HG02938 (cell line): Measurements from ENCODE around the gene TMEM81.

ENCODE experiments used
- ATAC-seq: cut with Tn5 transposase; IDR thresholded peaks from one replicate; pipeline ENCODE4 v1.9.1; 2021; ENCODE audit warnings: mild to moderate bottlenecking, moderate library complexity; ENCODE audit not compliant: unreplicated experiment

Gene TMEM81

DNA sequence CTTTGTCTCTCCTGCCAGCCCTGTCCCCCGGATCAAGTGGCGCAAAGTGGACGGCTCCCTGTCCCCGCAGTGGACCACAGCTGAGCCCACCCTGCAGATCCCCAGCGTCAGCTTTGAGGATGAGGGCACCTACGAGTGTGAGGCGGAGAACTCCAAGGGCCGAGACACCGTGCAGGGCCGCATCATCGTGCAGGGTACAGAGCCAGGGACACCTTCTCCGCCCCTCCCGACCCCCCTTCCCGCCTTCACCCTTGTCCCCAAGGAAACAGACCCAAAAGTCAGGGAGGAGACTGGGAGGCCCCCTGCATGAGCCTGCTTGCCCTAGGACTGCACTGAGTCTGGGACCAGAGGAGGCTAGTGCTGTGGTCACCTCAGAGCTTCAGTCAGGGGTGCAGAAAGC lies 23.0 kb downstream of the TMEM81 start:
- no peak for ATAC-seq

- ATAC-seq, result no peak
Observed at GRCh38 chr1:205060746-205061145, 23.5 kb downstream of the TMEM81 start.

DNA sequence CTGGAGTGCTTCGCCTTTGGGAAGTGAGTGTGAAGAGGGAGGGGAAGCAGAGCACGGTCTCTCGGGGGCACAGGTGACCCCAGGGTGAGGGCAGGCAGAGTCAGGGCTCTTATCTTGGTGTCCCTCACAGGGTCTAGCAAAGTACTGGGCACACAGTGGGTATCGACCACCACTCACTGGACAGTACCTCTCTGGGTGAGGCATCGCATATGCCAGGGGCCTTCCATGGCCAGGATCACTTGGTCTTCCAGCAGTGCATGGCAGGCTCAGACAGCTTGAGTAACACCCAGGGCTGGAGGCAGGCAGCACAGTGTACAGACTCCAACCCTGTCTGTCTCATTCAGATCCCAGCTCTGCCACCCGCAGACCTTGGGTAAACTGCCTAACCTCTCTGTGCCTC lies 24.6 kb downstream of the TMEM81 start:
- no peak for ATAC-seq

DNA sequence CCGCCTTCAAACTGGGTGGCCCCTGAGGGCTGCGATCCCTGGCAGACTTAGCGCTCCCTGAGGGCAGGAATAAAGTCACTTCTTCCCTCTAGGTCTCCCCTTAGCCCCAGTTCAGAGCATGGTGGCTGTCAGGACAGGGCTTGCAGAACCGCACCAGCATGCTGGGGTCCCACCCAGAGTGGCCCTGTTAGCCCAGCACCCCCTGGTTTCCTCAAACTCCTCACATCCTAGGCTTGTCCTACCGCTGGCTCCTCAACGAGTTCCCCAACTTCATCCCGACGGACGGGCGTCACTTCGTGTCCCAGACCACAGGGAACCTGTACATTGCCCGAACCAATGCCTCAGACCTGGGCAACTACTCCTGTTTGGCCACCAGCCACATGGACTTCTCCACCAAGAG lies 25.4 kb downstream of the TMEM81 start:
- no peak for ATAC-seq

DNA sequence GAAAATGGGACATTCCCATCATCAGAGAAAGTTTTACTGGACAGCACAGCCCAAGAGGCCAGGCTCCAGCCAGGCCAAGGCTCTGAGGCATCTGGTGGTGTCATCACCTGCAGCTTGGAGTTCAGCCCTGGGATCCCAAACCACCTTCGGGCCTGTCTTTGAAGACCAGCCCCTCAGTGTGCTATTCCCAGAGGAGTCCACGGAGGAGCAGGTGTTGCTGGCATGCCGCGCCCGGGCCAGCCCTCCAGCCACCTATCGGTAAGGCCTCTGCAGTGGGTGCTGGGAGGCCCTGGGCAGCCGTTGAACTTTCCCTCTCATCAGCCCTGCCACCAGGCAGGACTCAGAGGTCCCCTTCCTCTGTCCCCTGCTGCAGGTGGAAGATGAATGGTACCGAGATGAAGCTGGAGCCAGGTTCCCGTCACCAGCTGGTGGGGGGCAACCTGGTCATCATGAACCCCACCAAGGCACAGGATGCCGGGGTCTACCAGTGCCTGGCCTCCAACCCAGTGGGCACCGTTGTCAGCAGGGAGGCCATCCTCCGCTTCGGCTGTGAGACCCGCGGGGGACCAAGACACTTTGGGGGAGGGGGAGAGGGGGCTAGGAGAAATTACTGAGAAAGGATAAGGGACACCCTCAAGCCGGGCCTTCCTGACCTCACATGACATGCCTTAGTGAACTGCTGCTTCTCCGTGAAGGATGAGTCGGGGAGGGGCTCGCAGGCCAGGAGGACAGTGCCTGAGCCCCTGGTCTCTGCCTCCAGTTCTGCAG lies 26.3 kb downstream of the TMEM81 start:
- no peak for ATAC-seq

- ATAC-seq, result no peak
Observed at GRCh38 chr1:205056956-205057568, 27.2 kb downstream of the TMEM81 start.

DNA sequence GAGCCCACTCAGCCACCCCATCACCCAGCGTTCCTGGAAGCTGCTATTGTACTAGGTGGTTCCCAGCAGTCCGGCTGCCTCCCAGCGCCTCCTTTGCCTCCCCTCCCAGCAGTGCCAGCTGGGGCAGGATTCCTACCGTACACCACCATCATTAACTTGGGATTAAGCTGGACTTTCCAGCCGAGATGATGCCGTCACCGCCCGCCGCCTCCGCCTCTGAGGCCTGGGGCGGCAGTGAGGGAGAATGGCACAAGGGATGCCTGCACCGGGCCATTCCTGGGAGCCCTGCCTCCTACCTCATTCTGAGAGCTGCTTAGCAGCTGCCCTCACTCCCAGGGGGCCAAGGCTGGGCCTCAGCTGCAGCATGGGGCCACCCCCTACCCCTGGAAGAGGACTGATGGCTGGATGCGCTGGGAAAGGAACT lies 28.1 kb downstream of the TMEM81 start:
- ATAC-seq, result no peak

- ATAC-seq, result no peak
Observed at GRCh38 chr1:205054013-205054412, 30.2 kb downstream of the TMEM81 start.

GRCh38 chr1:205053296-205053695 lies 31.0 kb downstream of the TMEM81 start:
- ATAC-seq, result no peak

DNA sequence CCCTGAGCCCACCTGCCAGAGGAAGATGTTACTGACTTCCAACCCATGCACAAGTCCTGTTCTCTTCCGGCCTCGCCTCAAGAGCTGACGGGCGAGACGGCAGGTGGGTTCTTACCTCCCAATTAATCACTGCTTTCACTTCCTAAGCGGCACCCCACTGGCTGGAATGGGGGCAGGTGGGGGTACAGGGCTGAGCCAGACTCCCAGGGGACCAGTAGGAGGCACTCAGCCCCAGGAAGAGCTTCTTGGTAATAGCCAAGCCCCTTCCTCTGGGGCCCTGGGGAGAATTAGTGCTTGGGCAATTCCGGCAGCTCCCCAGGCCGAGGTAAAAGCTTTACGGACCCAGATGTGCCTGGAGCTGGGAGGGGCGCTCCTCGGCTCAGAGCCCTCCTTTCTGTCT lies 31.6 kb downstream of the TMEM81 start:
- no peak for ATAC-seq

- no peak for ATAC-seq
Observed at GRCh38 chr1:205049479-205049878, 34.8 kb downstream of the TMEM81 start.

- no peak for ATAC-seq
Observed at GRCh38 chr1:205048382-205048781, 35.9 kb downstream of the TMEM81 start.

- ATAC-seq, result no peak
Observed at GRCh38 chr1:205047764-205048231, 36.5 kb downstream of the TMEM81 start.

DNA sequence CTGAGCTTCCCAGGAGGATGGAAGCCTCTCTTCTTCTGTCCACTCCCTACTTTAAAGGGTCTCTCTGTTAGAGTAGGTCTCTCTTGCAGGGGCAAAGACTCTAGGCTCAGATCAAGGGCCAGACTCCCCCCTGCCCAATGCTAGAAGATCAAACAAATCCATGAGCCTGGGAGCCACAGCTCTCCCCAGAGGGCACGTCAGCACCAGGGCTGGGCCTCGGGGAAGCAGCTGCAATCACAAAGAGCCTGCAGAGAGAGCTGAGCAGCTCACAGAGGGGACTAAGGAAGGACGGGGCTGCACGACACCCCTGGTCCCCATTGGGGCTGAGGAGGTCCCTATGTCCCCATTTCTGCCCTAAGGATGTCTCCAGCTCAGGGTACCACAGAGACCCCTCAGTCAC lies 37.4 kb downstream of the TMEM81 start:
- no peak for ATAC-seq

DNA sequence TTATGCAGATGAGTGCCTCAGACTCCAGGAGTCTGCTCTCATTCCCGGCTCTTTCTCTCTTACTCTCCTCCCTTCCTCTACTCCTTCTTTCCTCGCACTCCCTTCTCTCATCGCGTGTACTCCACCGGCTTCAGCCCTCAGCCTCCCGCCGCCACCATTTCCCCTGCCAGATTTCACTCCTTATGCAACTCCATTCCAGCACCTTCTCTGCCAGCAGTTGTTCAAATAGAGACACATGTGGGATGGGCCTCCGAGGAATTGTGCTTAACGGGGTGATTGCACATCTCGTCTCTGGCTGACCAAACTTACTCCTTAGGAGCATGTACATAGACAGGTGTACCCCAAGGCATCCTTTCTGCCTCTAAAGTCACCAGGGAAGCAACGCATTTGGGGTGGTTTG lies 39.1 kb downstream of the TMEM81 start:
- no peak for ATAC-seq

DNA sequence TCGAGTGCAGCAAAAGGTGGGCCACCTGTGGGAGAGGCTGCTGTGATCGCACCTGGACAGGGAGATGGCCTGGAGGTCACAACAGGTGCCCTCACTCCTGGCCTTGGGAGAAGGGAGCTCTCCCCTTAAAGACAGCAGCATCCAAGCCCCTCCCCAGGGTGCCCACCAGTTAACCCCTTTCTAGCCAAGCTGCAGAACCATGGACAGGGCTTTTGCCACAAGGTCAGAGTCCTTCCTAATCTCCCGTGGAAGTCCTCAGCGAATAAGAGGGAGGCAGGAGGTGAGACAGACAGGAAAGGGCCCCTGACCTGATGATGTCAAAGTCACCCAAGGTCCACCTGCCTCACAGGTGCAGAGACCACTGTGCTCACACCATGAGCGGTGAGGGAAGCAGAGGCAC lies 39.5 kb downstream of the TMEM81 start:
- ATAC-seq, result no peak

DNA sequence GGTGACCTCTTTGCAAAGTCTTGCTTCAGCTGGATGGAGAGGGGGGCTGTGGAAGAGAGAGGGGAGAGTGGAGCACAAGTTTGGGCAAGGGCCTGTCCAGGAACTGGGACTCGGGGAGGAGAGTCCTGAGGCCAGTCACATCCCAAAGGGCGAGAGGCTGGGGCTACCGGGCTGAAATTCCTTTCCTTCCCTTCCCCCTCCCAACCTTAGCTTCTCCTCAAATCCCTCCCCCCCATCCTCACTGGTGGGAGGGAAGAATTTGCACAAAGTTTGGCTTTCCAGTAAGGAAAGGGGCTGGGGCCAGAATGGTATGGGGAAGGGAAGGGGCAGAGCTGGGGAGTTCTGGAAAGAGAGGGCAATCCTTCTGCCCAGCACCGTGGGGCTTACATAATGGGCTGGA lies 40.4 kb downstream of the TMEM81 start:
- no peak for ATAC-seq

DNA sequence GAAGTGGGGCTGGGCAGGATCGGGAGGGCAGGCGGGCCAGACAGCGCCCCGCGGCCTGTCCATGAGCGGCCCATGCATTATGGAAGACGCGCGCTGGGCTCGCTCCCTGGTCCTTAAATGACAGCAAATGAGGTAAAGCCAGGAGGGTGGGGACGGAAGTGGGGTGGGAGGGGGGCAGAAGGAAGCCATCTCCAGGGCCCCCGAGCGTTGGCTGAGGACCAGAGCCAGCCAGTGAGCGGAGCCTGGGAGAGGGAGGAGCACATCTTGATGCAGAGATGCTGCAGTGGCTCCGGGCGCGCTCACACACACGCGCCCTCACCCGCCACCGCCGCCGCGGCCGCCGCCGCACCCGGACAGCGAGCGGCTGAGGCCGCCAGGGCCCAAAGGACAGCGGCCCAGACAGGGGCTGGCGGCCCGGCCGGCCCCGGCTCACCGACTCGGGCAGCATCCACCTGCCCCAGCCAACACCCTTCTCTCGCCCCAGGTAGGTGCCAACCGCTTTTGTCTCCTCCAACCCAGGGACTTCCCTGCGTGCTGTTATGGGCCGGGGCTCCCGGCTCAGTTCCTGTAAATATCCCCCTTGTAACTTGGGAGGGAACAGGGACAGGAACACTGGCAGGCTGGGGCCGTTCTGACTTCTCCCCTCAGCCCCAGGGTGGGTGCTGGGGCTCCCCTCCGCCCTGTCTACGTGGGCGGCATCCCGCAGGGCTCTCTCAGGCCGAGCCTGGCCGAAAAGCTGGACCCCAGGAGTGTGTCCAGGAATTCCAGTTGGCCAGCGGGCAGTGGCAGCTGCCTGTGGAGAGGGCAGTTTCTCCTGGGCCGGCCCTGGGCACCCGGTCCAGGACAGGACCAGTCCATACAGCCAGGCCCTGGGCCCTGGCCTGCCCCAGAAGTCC lies 41.1 kb downstream of the TMEM81 start, which contains the start of gene CNTN2:
TSS of gene CNTN2 (plus strand) at position 302 of the 896 bp plus-strand sequence. CDS start 9,974 bp downstream, outside the sequence.
- no peak for ATAC-seq

- ATAC-seq, result no peak
Observed at GRCh38 chr1:205041998-205042910, 42.0 kb downstream of the TMEM81 start.

DNA sequence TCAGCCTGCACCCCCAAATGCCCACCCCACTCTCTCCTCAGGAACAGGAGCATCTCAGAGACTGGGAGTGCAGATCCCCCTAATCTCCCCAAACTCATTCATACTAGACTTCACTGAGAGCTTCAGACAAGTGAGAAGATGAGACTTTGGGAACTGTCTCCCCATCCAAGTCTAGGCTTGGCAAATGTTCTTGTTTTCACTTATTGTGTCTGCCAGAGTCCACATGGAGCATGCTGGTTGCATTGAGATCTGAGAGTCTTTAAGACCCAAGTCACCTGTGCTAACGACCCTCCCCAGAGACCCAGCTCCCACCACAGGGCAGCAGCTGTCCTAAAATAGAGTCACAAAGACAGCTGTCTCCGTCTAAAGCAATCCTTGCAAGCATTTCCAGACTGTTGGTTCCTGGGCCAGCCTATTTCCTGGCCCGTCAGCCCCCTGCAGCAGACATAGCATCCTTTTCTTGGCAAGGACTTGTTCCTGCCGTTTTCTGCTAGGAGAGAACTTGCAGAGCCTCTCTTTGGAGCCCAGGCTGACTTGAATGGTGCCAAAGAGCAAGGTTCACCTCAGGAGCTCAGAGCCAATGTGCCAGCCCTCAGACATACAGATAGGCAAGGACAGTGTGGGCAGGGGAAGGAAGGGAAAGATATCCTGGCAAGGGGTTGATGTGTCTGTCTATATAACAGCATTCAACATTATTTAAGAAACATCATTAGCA lies 43.1 kb downstream of the TMEM81 start:
- ATAC-seq, result no peak
